Activated CD4-positive, alpha-beta T cell treated with anti-CD3 and anti-CD28 coated beads, Interleukin-2, amount 10 ng/mL, durations not matched to agents 24 days and 14 days (primary cell): Measurements from ENCODE around the gene SLPI. TPM values are rescaled to one million over a fixed set of nuclear protein-coding genes. Genes with fewer than 3 reads are reported as not detected.

Experiments used
- DNase-seq: peaks from one replicate; pipeline ENCODE4 v3.0.0; 2022
- H3K27ac Mint-ChIP-seq: one replicate; pipeline ENCODE4 v1.8.0; 2022; ENCODE audit warnings: mild to moderate bottlenecking, mixed read lengths
- H3K27me3 Mint-ChIP-seq: one replicate; pipeline ENCODE4 v1.8.0; 2022; ENCODE audit warnings: mixed read lengths
- H3K36me3 Mint-ChIP-seq: one replicate; pipeline ENCODE4 v1.8.0; 2022; ENCODE audit warnings: low read depth, mild to moderate bottlenecking, mixed read lengths
- H3K4me1 Mint-ChIP-seq: one replicate; pipeline ENCODE4 v1.8.0; 2021; ENCODE audit warnings: mixed read lengths
- H3K4me3 Mint-ChIP-seq: one replicate; pipeline ENCODE4 v1.8.0; 2022; ENCODE audit warnings: mild to moderate bottlenecking, moderate library complexity, mixed read lengths
- H3K9me3 Mint-ChIP-seq: one replicate; pipeline ENCODE4 v1.8.0; 2021; ENCODE audit warnings: mixed read lengths
- intact Hi-C: fragments of 100-400 bp; cut with micrococcal nuclease; formaldehyde crosslinking; loops from one replicate; pipeline ENCODE4 v1.15.1; 2023
- total RNA-seq: library from RNA; stranded (reverse); gene quantifications from 2 replicates; pipeline ENCODE4 v1.2.3, GENCODE V29; 2022

SLPI gene
- total RNA-seq, 1 donor from 2014 or later, result not detected

DNA sequence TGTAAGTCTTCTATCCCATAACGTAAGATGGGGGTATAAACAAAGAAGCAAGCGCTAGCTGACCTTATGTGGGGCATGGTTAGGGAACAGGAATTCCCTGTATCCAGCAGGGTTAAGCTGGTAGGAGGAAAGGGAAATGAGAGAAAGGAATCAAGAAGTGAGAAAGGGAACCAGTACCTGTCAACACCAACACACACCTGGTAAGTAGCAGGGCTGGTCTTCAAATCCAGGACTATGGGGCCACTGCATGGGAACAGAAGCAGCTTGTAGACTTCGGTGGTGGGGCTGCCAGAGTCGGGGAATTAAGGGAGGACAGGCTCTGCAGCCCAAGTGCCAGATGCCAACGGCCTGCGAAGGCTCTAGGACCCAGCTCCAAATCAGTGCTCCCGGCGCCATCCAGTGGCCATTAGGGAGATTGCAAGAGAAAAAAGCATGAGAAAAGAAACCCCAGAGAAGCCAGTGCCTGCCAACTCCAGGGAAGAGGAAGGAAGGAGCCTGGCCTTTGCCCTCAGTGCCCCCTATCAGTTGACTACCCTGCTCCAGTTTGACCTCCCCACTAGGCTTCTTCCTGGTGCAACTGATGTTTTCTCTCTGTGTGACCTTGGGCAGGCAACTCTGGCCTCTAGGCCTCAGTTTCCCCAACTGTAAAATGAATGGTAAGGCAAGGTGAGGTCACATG is 36.5 kb upstream of the SLPI start:
- no peak overlapping the region for H3K27ac Mint-ChIP-seq
- peak; percentile 91 for DNase-seq
- H3K4me3 Mint-ChIP-seq, result no peak overlapping the region
- intact Hi-C loops, result loop anchor here (1.0 to 5.0 kb wide), 4 partner anchors 10 to 246 kb away; no protein-coding TSS in a partner anchor
- H3K4me1 Mint-ChIP-seq, result peaks cover 10% of the 10 kb centered on the region
- H3K27me3 Mint-ChIP-seq, result peaks cover 39% of the 10 kb centered on the region
- H3K9me3 Mint-ChIP-seq, result no peaks in the 10 kb centered on the region
- no peaks in the 10 kb centered on the region for H3K36me3 Mint-ChIP-seq

DNA sequence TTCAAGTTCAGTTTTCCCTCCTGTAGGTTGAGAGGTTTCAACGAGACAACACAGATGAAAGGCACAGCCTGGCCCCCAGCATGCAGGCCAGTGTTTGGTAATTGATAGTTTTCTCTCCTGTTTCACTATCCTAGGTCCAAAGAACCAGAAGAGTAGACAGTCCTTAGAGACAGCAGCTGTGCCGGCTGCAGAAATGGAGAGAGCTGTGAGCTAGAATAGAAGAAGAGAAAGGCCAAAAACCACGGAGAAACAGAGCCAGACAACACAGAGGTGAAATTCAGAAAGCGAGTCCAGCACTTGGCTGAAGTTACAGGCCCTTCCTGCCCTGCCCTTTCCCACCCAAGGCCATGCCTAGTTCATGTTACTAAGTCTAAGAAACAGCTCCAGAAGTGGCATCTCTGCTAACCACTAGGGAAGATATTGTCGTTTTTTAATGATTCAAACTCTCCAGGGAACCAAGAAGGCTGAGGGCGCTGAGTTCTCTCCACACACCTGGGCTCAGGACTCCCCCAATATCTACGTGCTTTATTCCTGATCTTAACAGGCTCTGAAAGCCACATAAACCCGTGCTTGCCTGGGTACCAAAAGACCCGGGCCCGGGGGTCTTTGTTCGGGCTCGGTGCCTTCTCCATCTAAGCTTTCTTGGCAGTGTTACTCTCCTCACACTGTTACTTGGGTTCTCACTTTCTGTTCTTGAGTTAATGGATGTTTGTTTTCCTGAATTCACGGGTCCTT is 35.7 kb upstream of the SLPI start:
- H3K36me3 Mint-ChIP-seq, result no peaks in the 10 kb centered on the region
- no peak overlapping the region for H3K27ac Mint-ChIP-seq
- intact Hi-C loops, result loop anchor here (2.0 to 5.0 kb wide), 2 partner anchors 193 to 245 kb away; no protein-coding TSS in a partner anchor
- no peak for DNase-seq
- no peak overlapping the region for H3K4me3 Mint-ChIP-seq
- H3K4me1 Mint-ChIP-seq, result peaks cover 10% of the 10 kb centered on the region
- peaks cover 40% of the 10 kb centered on the region for H3K27me3 Mint-ChIP-seq
- H3K9me3 Mint-ChIP-seq, result no peaks in the 10 kb centered on the region

DNA sequence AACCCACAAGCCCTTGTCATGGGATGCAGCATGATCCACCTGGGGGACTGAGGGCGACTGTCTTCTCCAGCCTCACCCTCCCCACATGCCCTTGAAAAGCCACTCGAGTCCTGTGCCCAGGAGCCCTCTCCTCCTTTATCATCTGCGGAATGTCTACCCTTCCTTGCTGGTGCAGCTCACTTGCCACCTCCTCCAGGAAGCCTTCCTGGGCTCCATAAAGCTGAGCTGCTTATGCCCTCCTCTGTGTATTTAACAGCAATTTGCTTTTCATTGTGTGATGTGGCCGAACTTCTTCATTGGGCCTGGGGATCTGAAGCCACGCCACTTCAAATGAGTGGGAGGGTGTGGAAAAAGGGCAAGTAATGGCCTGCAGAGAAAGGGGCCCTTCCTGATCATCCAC is 34.5 kb upstream of the SLPI start:
- Mint-ChIP-seq H3K4me1 (peaks cover 8% of the 10 kb centered on the region), H3K36me3 (no peaks in the 10 kb centered on the region), H3K27me3 (peaks cover 43% of the 10 kb centered on the region), H3K27ac (no peak overlapping the region), H3K4me3 (no peak overlapping the region), H3K9me3 (no peaks in the 10 kb centered on the region)
- intact Hi-C loops, result no loop called here
- no peak for DNase-seq

DNA sequence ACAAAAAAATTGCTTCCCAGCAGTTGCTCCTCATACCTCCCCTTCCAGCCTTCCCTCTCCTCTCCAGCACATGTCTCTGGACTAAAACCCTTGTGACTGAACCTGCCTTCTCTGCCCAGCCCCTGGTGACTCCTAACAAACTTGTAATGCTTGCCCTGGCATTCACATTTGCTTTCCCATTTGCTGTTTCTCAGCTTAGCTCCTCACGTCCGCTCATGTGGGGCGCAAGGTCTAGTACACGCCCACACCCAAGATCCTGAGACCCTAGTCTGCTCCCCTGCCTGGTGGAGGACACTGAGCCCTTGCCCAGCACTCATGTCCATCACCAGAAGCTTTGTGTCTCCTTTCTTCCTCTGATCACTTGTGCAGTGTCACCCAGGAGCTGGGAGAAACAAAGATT is 34.0 kb upstream of the SLPI start:
- Mint-ChIP-seq H3K36me3 (no peaks in the 10 kb centered on the region), H3K27me3 (peaks cover 43% of the 10 kb centered on the region), H3K4me1 (peaks cover 6% of the 10 kb centered on the region), H3K4me3 (no peak overlapping the region), H3K27ac (no peak overlapping the region), H3K9me3 (no peaks in the 10 kb centered on the region)
- no peak for DNase-seq
- intact Hi-C loops, result no loop called here

DNA sequence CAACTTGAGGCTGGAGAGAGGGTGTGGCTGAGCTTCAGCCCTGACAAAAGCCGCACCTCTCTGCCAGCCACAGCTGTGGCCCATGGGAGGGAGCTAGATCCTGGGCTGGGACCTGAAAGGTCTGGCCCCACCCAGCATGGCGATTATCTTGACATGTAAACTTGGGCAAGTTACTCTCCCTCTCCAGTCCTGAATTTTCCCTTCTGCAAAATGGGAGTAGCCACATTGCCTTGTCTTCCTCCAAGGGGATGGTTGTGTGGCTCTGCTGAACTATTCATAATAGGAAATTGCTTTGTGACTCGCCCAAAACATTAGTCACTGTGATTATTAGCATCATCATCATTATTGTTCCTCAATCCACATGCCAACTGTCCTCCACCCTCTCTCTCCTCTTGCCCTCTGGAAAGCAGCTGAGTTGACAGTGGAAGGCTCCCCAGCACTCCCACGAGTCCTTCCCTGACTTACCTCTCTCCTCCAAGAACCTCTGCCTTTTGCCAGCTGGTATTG is 29.2 kb upstream of the SLPI start:
- Mint-ChIP-seq H3K36me3 (no peaks in the 10 kb centered on the region), H3K27ac (no peak overlapping the region), H3K4me3 (no peak overlapping the region), H3K4me1 (no peaks in the 10 kb centered on the region), H3K9me3 (no peaks in the 10 kb centered on the region), H3K27me3 (peaks cover 35% of the 10 kb centered on the region)
- DNase-seq, result no peak
- intact Hi-C loops, result no loop called here

DNA sequence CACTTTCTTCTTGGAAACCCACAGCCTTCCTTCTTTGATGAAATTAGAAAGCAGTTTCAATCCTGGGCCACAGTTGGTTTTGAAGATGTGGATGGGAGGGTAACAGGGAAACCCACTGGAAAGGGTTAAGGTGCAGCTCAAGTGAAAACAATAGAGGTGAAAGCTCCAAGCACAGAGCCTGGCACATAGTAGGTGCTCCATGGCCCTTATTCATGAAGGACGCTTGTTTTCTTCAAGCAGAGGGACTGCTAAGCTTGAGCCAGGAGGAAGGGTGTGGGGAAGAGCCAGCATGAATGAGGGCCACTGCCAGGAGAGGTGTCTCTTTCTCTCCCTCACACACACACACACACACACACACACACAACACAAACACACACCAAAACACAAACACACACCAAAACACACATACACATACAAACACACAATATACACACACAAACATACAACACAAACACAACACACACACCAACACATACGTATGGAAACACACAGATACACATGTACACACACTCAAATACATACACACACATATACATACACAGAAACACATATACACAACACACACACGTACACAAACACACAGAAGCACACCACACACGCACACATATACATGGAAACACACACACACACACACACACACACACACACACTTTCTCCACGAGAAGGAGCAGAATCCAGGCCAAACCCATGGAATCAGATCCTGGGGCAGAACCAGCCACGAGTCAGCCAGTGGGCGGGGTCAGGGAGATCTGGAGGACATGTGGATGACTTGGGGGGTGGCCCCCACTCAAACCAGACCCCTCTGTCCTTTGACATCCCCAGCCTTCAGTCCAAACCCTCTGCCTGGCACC is 28.6 kb upstream of the SLPI start:
- no peak overlapping the region for H3K27ac Mint-ChIP-seq
- no peaks in the 10 kb centered on the region for H3K9me3 Mint-ChIP-seq
- H3K27me3 Mint-ChIP-seq, result peaks cover 32% of the 10 kb centered on the region
- no peak overlapping the region for H3K4me3 Mint-ChIP-seq
- H3K4me1 Mint-ChIP-seq, result no peaks in the 10 kb centered on the region
- intact Hi-C loops, result no loop called here
- H3K36me3 Mint-ChIP-seq, result no peaks in the 10 kb centered on the region
- no peak for DNase-seq

DNA sequence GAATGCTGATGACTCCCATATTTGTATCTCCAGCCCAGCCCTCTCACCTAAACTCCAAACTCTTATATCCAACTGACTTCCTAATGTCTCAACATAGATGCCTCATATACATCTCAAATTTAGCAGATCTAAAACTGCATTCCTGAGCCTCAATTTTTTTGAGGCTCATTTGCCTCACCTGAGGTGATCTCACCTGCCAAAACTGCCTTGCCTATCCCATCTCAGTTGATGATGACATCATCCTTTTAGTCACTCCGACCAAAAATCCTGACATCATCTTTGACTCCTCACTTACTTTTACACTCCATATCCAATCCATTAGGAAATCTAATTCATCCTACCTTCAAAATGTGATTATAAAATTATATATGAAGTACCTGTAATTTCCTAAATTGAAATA is 25.6 kb upstream of the SLPI start:
- intact Hi-C loops, result no loop called here
- H3K4me3 Mint-ChIP-seq, result no peak overlapping the region
- no peaks in the 10 kb centered on the region for H3K4me1 Mint-ChIP-seq
- DNase-seq, result no peak
- no peaks in the 10 kb centered on the region for H3K9me3 Mint-ChIP-seq
- peaks cover 30% of the 10 kb centered on the region for H3K27me3 Mint-ChIP-seq
- H3K36me3 Mint-ChIP-seq, result no peaks in the 10 kb centered on the region
- no peak overlapping the region for H3K27ac Mint-ChIP-seq

DNA sequence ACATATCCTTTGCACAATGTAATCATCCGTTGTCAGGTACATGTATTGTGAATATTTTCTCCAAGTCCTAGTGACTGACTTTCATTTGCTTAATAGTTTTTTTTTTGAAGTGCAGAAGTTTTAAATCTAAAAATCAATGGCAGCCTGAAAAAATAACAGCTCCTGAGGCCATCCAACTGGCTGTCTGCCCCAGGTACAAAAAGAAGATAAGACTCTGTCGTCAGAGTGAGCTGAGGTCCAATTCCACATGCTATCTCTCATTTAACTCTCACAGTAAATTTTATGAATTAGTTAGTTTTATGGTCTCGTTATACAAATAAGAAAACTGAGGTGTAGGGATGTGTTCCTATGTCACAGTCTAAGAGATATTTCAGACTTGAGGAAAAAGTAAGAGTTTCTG is 21.0 kb upstream of the SLPI start:
- Mint-ChIP-seq H3K36me3 (no peaks in the 10 kb centered on the region), H3K27me3 (peaks cover 49% of the 10 kb centered on the region), H3K27ac (no peak overlapping the region), H3K9me3 (no peaks in the 10 kb centered on the region), H3K4me1 (no peaks in the 10 kb centered on the region), H3K4me3 (no peak overlapping the region)
- DNase-seq, result no peak
- intact Hi-C loops, result no loop called here

DNA sequence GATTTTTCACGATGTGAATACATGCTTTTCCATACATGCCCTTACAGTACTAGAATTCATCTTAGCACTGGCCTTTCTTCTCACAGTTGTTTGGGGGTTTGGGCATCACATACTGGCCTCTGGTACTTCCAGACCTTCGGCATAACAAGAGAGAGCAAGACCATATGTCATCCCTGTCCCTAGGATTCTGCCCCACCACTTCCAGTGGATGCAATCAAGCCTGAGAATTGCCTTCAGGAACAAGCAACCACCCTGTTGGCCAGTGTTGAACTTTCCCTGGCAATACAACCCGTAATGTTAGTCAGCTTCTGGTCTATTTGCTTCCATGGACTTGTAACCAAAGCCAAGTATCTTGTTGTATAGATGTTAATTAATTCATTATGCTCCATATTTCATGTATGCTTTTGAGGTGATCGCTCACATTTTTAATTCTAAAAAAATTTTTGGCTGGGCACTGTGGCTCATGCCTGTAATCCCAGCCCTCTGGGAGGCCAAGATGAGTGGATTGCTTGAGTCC is 15.4 kb upstream of the SLPI start:
- no peak overlapping the region for H3K27ac Mint-ChIP-seq
- H3K4me1 Mint-ChIP-seq, result no peaks in the 10 kb centered on the region
- H3K9me3 Mint-ChIP-seq, result no peaks in the 10 kb centered on the region
- H3K36me3 Mint-ChIP-seq, result no peaks in the 10 kb centered on the region
- intact Hi-C loops, result no loop called here
- H3K4me3 Mint-ChIP-seq, result no peak overlapping the region
- DNase-seq, result no peak
- H3K27me3 Mint-ChIP-seq, result peaks cover 57% of the 10 kb centered on the region

DNA sequence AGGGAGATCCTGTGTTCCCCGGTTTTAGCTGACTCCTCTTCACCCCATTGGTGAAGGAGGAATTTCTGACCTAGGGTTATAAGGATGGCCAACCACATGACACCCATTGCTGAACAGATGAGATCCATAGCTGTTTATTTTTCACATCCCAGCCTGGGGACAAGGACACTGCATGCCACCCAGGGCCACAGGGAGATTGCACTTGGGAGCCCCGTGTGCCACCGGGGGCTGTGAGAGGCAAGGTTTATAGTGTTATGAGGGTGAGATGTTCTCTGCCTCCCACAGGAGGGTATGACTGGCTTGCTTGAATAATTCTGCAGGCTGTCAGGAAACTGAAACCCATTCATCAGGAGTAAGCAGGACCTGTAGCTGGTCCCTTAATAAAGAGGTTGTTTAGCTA is 14.7 kb upstream of the SLPI start:
- no peaks in the 10 kb centered on the region for H3K36me3 Mint-ChIP-seq
- H3K4me1 Mint-ChIP-seq, result no peaks in the 10 kb centered on the region
- no peak overlapping the region for H3K27ac Mint-ChIP-seq
- DNase-seq, result no peak
- no peak overlapping the region for H3K4me3 Mint-ChIP-seq
- intact Hi-C loops, result no loop called here
- peaks cover 54% of the 10 kb centered on the region for H3K27me3 Mint-ChIP-seq
- H3K9me3 Mint-ChIP-seq, result no peaks in the 10 kb centered on the region

DNA sequence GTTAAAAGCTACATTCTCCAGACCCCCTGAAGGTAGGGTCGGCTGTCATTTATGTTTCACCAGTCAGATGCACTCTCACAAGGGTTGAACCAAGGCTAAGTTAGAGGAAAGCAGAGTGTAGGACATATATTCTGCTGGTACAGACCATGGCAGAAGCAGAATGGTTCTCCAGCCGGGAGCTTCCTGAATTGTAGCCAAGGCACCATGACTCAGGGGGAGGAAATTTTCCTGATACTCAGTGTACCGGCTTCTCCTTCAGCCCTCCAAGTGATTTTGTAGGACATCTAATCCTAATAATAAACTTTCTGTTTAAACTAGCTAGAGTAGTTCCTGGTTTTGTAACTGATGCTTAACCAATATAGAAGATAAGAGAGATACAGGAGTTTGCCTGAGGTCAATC is 14.2 kb upstream of the SLPI start:
- DNase-seq, result peak; percentile 41
- Mint-ChIP-seq H3K36me3 (no peaks in the 10 kb centered on the region), H3K27me3 (peaks cover 49% of the 10 kb centered on the region), H3K4me3 (no peak overlapping the region), H3K27ac (no peak overlapping the region), H3K4me1 (no peaks in the 10 kb centered on the region), H3K9me3 (no peaks in the 10 kb centered on the region)
- intact Hi-C loops, result no loop called here

DNA sequence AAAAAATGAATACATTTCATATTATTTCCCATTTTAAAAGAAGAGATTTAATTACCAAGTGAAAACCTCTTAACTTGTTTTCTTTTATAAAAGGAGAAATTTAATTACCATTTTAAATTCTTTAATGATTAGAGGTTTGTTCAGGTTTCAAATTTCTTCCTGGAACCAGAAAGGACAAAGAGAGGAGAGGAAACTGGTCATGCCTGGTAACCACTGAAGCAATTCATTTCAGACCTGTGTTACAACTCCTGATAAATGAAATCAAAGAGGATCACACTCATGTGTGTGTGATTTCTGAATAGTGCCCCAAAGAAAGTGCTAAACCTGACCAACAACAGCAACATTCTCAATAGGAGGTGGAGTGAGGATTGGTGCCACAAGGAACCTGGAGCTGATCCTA is 12.6 kb upstream of the SLPI start:
- no peak for DNase-seq
- no peaks in the 10 kb centered on the region for H3K36me3 Mint-ChIP-seq
- no peak overlapping the region for H3K4me3 Mint-ChIP-seq
- H3K9me3 Mint-ChIP-seq, result no peaks in the 10 kb centered on the region
- no peak overlapping the region for H3K27ac Mint-ChIP-seq
- H3K27me3 Mint-ChIP-seq, result peaks cover 50% of the 10 kb centered on the region
- H3K4me1 Mint-ChIP-seq, result no peaks in the 10 kb centered on the region
- intact Hi-C loops, result no loop called here

DNA sequence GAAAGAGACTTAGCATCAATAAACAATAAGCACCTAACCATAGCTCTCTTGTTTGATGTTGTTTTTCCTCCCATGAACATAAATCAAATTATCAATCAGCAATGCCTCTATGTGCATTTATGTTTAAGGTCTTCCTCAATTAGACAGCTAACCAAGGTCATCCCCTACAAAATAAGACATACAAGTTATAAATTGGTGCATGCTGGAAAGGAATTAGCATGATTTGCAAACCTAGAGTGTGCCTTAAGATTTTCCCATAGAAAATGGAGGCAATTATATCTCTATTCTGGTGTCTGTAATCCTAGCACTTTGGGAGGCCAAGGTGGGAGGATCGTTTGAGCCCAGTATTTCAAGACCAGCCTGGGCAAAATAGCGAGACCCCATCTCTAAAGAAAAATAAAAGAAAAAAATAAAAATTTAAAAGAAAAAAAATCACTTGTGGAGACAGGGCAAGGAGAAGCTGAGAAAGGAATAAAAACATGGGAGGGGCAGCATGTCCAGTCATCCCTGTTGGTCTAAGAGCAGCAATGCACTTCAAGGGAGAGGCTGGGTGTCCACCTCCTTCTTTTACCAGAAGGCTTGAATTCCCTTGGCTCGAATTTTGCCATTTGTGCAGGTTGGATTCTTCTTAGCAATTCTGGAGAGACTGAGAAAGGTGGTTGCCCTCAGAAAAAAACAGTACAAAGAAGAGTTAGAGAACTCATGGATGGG is 9.3 kb upstream of the SLPI start:
- Mint-ChIP-seq H3K27ac (no peak overlapping the region), H3K4me3 (no peak overlapping the region), H3K36me3 (no peaks in the 10 kb centered on the region), H3K9me3 (no peaks in the 10 kb centered on the region), H3K4me1 (no peaks in the 10 kb centered on the region), H3K27me3 (peaks cover 48% of the 10 kb centered on the region)
- peak; percentile 18 for DNase-seq
- intact Hi-C loops, result no loop called here
